Fibroblast of villous mesenchyme (primary cell): ENCODE measurements around the gene CCS. TPM values are rescaled to one million over a fixed set of nuclear protein-coding genes. Genes with fewer than 3 reads are reported as not detected.
"Not testable (repeated sequence)": the region's sequence is repeated elsewhere in the genome, so short reads cannot be mapped to it uniquely, and the experiment has no call there.

Experiments used
- DNase-seq: peaks from one replicate; pipeline ENCODE4 v3.0.0-alpha.2; 2010; ENCODE audit warnings: low read depth
- H3K4me3 ChIP-seq: 2 replicates; pipeline ENCODE4 v1.5.1; 2011; ENCODE audit warnings: low read depth, mild to moderate bottlenecking, low read length
- total RNA-seq: library from RNA; depleted of rRNA; stranded (reverse); fragments of >200 nt; gene quantifications from 2 replicates; pipeline ENCODE4 v1.2.3, GENCODE V29; 2012
- TF ChIP-seq, protein P1 (sequence below): IDR thresholded peaks from 2 replicates; pipeline ENCODE4 v1.5.1; 2012; ENCODE audit warnings: low read depth, mild to moderate bottlenecking, low read length; ENCODE audit not compliant: insufficient read depth

CCS gene
- total RNA-seq, 1 donor: 34.5 TPM

DNA sequence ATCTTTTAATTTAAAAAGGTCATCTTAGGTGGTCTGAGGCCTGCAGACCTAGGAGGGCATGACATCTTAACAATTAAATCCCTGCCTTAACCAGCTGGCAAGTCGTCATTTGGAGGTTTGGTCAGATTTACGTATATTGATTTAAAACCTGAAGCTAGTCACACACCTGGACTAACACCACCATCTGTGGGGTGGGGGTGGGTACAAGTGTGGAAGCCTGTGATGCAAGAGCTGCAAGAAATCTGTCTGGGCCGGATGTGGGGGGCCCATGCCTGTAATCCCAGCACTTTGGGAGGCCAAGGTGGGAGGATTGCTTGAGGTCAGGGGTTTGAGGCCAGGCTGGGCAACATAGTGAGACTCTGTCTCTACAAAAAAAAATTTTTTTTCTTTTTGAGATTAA lies 11.7 kb upstream of the CCS start:
- no peak overlapping the region for H3K4me3 ChIP-seq
- TF ChIP-seq, protein P1, sequence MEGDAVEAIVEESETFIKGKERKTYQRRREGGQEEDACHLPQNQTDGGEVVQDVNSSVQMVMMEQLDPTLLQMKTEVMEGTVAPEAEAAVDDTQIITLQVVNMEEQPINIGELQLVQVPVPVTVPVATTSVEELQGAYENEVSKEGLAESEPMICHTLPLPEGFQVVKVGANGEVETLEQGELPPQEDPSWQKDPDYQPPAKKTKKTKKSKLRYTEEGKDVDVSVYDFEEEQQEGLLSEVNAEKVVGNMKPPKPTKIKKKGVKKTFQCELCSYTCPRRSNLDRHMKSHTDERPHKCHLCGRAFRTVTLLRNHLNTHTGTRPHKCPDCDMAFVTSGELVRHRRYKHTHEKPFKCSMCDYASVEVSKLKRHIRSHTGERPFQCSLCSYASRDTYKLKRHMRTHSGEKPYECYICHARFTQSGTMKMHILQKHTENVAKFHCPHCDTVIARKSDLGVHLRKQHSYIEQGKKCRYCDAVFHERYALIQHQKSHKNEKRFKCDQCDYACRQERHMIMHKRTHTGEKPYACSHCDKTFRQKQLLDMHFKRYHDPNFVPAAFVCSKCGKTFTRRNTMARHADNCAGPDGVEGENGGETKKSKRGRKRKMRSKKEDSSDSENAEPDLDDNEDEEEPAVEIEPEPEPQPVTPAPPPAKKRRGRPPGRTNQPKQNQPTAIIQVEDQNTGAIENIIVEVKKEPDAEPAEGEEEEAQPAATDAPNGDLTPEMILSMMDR: no peak
- no peak for DNase-seq

DNA sequence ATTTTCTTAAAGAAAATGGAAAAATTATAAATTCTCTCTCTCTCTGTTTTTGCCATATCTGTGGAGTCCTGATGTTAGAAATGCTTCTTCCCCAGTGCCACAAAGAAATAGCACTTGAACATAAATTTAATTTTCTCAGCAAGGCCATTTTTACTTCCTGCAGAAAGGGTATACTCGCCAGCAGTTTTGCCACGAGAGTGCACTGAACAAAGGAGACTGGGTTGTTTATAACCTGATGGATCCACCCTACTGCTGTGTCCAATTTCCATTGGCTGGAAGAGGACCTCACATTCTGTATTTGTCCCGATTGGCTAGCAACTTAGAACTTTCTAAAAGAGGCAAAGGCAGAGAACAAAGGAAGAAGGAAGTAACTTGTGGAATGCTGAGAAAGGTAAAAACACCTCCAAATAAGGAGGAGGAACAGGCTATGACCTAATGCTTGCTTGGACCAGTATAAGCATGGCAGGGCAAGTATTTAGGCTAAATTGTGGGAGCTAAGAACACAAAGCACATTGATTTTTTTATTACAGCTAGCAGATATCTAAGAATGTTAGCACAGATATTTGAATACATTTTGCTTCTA lies 10.3 kb upstream of the CCS start:
- DNase-seq, H3K4me3 ChIP-seq: not testable (repeated sequence)

DNA sequence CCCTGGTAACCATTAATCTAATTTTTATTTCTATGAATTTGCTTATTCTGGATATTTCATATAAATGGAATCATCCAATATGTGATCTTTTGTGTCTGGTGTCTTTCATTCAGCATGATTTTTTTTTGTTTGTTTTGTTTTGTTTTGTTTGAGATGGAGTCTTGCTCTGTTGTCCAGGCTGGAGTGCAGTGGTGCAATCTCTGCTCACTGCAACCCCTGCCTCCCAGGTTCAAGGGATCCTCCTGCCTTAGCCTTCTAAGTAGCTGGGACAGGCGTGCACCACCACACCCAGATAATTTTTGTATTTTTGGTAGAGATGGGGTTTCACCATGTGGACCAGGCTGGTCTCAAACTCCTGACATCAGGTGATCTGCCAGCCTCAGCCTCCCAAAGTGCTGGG lies 7.5 kb upstream of the CCS start:
- H3K4me3 ChIP-seq, DNase-seq: not testable (repeated sequence)

DNA sequence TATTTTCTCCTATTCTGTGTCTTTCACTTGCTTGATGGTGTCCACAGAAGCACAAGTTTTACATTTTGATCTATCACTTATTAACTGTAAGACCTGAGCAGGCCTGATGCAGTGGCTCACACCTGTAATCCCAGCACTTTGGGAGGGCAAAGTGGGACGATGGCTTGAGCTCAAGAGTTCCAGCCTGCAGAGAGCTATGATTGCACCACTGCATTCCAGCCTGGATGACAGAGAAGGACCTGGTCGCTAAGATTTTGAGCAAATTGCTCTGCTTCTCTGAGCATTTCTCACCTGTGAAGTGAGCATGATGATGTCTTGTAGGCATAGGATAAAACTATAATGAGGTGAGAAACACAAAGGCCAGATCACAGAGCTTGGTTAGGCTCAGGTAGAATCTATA lies 6.8 kb upstream of the CCS start:
- DNase-seq: no peak
- no peak overlapping the region for H3K4me3 ChIP-seq
- TF ChIP-seq, protein P1: no peak

DNA sequence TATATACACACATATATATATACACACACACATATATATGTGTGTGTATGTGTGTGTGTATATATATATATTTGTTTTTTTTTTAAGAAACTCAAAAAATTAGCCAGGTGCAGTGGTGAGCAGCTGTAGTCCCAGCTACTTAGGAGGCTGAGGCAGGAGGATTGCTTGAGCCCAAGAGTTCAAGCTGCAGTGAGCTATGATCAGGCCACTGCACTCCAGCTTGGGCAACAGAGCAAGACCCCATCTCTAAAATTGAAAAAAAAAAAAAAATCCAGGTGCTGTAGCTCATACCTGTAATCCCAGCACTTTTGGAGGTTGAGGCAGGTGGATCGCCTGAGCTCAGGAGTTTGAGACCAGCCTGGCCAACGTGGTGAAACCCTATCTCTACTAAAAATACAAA lies 3.7 kb upstream of the CCS start:
- DNase-seq, H3K4me3 ChIP-seq: not testable (repeated sequence)

DNA sequence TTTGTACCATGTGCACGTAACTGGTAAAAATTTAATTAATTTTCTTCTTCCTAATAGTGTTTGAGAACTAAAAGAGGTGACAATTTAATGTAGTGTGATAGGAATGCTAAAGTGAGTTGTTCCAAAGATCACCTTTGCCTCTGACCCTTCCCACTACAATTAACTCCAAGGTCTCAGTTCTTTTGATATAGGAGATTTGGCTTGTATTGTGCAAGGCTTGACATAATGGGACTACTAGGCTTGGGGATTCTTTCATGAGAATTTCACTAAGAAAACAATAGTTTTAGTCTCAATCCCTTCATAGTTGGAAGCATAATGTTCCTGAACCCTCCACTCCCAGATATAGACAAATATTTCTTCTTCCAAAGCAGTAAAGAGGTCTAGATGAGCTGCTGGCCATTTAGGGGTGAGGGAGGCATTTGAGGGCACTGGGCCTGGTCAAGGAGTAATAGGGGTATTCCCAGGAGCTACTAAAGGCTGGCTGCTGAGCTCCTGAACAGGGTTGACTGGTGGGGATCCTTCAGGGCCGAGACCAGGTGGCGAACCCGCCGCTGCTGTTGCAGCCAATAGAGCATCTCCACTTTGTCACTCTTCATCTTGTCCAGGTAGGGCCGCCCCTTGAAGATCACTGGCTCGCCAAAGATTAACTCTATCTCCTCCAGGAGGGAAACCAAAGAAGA lies 2.8 kb upstream of the CCS start:
- TF ChIP-seq, protein P1: no peak
- no peak for DNase-seq
- no peak overlapping the region for H3K4me3 ChIP-seq

DNA sequence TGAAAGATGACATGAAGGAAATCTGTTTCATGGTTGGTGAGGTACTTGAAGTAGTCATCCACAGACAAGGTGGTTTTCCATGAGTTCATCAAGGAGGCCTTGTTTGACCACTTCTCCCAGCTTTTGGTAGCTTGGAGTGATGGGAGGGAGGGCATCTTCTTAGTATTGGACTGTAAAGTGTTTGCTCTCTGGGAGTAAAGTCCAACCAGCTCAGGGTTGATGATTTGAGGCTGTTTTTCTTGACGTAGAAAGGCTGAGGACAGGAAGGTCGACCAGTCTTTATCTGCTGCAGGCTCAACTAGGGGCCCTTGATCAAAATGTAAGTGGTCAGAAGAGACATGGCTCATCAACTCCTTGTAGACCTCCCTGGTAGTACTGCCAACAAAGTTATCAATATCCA lies 1.8 kb upstream of the CCS start:
- H3K4me3 ChIP-seq: no peak overlapping the region
- no peak for DNase-seq
- TF ChIP-seq, protein P1: no peak

DNA sequence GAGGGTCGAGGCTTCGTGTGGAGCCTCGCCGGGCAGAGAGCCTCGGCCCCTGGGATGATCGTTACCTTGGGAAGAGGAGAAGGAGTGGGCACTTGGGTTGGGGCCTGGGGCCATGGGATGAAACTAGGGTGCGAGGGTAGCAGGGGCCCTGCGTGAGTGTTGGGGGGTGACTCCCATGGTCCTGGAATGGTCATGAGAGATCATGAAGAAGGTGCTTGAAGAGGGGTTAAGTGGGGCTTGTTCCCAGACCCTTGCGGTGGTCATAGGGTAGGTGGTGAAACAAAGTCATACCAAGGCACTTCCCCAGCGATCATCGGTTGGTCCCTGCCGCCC lies 284 bp downstream of the CCS start:
- TF ChIP-seq, protein P1: no peak
- DNase-seq: no peak
- H3K4me3 ChIP-seq: peak overlapping the region; percentile 85
